ENCODE results near the gene SMAD1. TPM values are rescaled to one million over a fixed set of nuclear protein-coding genes. Genes with fewer than 3 reads are reported as not detected.
A peak's percentile ranks its signal among the peaks of the same experiment; 100 is the strongest.

Gene SMAD1
- 58.9 and 61.3 TPM in 2 replicates for total RNA-seq
- 13.5 TPM for polyA plus RNA-seq (2012)

DNA sequence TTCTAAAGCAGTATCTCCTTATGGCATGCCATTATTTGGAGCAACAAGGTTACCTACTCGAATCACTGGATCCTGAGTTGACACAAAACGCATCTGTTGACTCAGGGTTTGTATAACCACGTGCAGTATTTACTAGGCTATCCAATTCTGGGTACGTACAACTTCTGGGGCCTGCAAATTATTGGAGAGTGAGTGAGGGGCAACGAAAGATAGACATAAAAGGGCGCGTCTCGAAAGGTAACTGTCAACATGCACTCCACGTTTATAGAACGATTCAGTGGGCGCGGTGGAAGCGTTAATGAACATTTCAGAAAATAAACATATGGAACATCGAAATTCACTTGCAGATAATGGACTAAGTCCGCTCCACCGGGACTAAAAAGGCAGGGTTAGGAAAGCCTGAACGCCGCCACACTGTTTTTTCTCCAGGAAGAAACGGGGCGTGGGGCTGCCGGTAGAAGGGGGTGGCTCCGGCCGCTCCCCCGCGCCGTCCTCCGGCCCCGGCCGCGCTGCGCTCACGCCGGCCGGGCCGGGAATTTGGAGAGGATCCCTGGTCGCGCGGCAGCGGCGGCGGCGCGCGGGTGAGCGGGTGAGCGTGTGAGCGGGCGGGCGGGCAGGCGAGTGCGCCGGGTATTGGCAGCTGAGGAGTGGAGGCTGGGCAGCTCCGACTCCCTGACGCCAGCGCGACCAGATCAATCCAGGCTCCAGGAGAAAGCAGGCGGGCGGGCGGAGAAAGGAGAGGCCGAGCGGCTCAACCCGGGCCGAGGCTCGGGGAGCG lies at the start of gene SMAD1:
SMAD1 (plus strand) TSS at position 690 of the 778 bp plus-strand sequence. CDS start 32,761 bp downstream, outside the sequence.
- peak; percentile 93 for DNase-seq (ENCODE audit: low read depth)

DNA sequence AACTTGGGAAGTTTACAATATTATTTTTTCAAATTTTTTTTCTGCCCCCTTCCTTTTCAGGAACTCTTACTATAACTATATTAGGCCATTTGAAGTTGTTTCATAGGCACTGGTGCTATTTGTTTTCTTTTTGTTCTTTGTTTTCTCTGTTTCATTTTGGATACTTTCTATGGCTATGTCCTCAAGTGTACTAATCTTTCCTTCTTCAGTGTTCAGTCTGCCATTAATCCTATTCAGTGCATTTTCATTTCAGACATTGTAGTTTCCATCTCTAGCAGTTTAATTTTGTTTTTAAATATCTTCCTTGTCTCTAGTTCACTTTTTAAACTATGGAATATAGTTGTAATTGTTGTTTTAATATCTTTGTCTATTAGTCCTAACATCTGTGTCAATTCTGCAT lies 48.0 kb upstream of the SMAD1 start:
- DNase-seq (ENCODE audit: low read depth), result no peak

DNA sequence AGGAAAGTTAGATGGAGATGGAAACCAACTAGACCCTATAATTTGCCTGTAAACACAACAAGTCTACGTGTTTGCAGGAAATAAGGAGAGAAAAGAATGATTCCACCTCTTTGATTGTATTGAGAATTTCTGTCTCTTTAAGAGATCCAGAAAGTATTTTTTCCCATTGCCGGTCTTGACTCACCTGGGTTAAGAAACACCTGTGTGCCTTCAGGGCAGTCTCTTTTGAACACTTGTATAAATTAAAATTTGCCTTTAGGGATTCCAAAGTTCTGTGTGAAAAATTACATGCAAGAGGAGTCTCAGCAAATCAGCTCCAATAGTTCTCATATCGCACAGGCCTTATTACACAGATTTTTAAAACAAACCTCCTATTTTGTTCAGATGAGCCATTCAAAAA lies 46.0 kb upstream of the SMAD1 start:
- no peak for DNase-seq (ENCODE audit: low read depth)

DNA sequence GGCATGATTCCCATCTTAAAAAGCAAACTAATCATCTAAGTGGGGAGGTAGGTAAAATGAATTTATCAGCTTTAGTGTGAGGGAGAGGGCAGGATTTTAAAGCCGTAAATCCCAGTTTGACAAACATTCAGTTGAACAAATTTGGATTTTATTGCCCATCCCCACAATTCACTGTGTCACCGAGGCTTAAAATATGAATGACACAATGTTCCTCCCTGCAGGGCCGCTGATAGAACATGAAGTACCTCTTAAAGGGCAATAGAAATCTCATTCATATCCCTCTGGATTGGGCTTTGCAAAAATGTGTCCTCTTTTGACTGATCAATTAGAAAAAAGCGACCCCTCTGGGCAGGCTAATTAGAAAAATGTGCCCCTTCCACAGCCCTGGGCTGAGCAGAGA lies 45.5 kb upstream of the SMAD1 start:
- no peak for DNase-seq (ENCODE audit: low read depth)

DNA sequence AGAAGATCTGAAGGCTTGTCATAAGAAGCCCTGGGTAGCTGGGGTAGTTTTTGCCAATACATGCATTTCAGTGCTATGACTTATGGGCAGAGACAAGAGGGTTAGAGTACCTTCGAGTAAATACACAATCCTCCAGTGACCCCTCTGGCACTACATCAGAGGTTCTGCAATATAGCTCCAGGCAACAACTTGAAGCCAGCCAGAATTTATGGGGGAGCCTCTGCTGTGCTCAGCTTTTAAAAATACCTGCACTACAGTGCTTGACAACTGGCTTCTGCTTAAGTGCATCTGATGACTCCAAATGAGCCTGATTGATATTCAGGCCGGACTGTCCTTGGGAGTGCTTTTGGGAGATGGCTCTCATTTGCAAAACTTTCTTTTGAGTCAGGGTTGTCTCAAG lies 44.9 kb upstream of the SMAD1 start:
- no peak for DNase-seq (ENCODE audit: low read depth)

DNA sequence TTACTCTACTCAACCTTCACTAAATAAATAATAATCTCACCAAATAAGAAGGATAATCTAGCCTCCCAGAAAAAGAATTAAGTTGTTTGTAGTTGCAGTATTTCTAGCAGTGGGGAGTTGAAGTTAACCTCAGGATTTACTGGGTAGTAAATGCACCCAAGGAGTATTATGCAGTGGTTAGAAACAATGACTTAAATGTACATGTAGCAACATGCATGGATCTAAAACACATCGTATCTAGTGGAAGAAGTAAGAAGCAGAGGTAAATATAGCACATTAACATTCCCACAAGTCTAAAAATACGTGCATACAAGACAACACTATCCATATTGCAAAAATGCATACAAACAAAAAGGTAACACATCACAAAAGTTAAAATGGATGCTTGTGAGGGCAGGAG lies 44.2 kb upstream of the SMAD1 start:
- no peak for DNase-seq (ENCODE audit: low read depth)

DNA sequence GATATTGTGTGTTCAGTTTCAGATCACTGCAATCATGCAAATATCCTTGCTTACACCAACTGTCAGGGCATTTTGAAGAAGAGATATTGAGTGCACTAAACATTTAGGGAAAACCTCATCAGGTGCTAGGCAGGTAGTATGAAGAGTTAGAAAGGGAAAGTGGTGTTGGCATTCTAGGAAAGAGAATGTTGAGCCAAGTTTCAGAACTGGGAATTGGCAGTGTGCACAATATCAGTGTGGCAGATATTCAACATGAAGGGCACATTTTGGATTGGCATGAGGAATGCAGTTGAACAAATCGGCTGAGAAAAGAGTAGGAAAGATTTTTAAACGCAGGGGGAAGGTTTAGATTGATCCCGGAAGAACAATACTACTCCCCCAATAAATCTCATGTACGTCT lies 43.4 kb upstream of the SMAD1 start:
- DNase-seq (ENCODE audit: low read depth), result no peak

DNA sequence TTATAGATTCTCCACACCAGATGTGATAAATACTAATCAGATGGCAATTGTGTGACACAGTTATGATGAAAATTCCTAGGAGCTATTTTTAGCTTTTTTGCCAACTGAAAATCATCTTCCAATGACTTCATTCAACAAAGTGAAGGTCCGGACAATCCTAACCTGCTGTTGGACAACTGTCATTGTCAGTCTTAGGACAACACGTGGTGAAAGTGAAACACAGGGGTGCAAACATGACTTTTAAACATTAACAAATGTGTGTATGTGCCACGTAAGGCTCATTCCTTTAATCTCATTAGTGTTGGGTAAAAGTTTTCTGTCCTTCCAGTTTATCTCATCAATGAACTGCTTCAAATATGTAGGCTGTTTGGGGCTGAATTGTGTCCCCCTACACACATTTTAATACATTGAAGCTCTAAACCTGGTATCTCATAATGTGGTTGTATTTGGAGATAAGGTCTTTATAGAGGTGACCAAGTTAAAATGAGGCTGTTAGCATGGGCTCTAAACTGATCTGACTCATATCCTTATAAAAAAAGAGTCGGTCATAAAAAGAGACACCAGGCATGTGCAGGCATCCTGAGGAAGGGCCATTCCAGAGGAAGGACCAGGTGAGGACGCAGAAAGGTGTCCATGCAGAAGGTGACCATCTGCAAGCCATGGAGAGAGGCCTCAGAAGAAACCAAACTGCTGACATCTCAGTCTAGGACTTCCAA lies 41.2 kb upstream of the SMAD1 start:
- peak; percentile 83 for DNase-seq (ENCODE audit: low read depth)

DNA sequence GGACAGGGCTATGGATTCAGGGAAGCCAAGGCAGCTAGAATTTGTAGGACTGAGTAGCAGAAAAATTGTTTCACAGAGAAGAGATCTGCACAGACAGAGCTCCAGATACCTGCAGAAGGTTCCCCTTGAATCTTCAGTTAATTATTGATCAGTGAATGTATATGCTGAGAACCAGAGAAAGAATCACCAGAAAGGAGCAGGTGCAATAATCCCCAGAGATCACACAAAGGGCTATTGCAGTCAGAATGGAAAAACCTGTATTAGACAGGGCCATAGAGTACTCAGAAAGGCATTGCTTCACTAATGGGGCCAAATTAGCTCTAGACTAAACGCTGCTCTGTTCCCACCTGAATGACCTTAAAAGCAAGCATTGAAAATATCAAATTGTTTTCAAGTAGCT lies 35.5 kb upstream of the SMAD1 start:
- no peak for DNase-seq (ENCODE audit: low read depth)

DNA sequence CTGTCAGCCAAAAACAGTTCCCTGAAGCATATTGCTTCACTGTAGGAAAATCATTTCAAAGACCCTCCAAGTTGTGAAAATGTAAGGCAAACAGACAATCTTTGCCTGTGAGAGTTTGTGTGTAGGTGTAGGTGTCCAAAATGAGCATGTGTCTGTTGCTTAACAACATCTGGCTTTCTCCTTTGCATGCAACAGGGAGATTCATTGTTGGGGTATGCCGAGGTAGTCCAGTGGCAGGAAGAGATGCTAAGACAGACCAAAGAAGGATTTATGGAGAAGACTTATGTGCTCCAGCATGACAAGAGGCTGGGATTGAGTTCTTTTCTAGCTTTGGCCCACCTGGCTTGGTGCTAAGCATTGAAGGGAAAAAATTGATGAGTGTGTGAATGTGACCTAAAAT lies 29.8 kb upstream of the SMAD1 start:
- DNase-seq (ENCODE audit: low read depth), result no peak

DNA sequence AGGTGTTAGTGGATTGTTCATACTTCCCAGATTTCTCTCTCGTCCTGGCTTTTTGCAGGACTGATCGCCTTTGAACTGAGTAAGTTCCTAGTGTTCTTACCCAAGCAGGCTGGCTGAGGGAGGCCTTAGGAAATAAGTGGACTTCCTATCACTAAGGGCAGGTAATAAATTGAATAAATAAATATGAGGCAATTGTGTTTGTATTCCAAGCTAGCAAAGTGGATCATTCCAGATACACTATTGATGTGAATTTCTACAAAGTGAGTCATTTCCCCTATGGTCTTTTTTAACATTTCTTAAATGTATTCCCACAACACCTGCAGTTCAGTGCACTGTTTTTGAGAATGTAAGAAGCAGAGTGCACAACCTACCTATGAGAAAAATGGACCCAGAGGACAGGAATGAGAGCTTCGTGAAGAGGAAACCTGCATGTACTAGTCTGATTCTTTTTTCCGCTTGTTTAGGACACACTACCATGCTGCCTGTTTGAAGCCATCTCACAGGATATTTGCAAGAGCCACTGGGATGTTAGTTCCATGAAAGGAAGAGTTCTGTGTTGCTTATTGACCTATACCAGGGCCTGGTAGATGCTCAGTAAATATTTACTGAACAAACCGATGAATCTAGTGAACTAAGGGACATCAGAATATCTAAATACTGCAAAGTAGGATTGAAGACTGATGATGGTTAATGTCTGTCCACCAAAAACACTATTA lies 29.0 kb upstream of the SMAD1 start:
- DNase-seq (ENCODE audit: low read depth), result no peak

DNA sequence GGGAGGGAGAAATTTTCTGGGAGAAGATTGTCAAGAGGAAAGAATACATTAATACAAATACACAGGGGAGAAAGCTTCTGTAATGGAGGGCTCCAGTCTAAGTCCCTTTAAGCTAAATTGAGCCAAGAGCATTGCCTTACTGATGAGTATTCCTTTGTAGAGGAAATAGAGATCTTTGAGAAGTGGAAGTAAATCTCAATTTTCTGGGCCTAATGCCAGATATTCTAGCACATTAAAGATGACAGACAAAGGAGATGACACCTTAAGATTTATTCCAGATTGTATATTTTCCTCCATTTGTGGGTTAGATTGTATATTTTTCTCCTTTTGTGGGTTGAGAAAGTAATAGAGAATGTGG lies 28.5 kb upstream of the SMAD1 start:
- DNase-seq (ENCODE audit: low read depth), result no peak

DNA sequence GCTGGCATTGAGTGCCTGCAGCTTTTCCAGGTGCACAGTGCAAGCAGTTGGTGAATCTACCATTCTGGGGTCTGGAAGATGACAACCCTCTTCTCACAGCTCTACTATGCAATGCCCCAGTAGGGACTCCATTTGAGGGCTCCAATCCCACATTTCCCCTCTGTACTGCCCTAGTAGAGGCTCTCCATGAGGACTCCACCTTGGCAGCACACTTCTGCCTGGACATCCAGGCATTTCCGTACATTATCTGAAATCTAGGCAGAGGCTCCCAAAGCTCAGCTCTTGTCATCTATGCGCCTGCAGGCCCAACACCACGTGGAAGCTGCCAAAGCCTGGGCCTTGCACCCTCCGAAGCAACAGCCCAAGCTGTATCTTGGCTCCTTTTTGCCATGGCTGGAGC lies 8.4 kb upstream of the SMAD1 start:
- no peak for DNase-seq (ENCODE audit: low read depth)

DNA sequence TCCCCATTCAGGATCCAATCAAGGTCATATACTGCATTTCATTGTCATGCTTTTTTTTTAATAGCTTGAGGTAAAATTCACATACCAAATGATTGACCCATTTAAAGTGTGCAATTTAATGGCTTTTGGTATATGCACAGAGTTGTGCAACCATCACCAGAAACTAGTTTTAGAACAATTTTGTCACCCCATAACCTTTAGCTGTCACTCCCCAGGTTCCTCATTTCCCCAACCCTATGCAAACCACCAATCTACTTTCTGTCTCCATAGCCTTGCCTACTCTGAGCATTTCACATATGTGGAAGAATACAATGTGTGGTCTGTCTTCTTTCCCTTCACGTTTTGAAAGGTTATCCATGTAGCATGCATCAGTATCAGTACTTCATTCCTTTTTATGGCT lies 1.4 kb upstream of the SMAD1 start:
- no peak for DNase-seq (ENCODE audit: low read depth)

DNA sequence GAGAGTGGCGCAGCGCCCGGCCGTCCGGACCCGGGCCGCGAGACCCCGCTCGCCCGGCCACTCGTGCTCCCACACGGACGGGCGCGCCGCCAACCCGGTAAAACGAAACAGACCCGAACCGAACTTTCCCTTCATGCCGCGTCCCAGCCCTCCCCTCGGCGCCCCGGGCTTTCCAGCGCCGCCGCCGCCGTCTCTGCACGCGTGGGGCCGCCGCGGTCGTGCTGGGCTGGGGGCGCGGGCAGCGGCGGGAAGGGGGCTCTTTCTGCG lies 222 bp downstream of the SMAD1 start:
- no peak for DNase-seq (ENCODE audit: low read depth)

DNA sequence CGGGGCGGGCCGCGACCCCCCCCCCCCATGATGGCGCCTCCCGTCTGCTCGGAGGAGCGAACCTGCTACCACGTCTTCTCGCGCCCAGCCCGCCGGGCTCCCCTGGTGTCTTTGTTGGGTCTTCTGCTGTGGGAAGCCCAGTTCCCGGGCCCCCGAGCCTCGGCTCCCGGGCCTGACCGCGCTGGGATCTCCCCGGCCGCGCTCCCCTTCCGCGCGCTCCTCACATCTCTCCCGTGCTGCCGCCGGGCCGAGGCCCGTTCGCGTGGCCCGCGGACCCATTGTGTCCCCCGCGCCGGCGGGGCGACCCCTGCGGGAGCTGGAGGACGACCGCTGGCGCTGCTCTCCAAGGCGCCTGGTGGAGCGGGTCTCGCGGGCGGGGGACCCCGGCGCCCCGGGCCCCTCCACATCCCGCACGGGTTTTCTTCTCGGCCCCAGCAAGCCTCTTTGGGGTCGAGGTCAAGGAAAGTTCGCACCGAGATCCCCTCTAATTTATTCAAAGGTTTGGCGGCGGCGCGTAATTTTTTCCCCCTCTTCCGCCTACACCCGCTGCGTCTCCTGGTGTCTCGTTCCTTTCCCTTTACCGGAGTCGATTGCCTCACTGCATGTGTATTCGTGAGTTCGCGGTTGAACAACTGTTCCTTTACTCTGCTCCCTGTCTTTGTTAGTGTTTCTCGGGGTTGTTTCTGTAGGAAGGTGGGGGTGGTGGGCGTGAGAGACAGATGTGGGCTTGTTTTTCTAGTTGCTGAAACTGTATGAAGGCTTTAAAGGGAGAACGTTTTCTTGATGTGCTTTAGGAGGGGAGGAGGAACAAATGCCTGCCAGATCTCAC lies 770 bp downstream of the SMAD1 start:
- peak; percentile 93 for DNase-seq (ENCODE audit: low read depth)

DNA sequence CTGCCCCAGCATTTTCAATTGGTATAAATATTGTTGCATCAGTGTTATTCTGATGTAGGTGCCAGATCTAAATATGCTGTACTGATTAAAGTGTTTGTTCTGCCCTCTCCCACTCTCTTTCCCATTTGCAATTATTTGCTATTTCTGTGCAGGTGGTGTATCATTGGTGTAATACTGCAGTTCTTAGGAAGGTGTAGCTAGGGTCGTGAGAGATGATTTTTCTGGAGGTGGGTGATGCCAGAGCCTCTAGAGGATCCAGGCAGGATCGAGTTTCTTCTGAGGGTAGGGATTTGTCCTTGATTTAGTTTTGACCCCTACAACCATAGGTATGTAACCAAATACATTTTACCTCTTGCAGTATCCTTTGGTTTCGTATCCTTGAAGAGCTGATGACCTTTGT lies 1.9 kb downstream of the SMAD1 start:
- DNase-seq (ENCODE audit: low read depth), result no peak

DNA sequence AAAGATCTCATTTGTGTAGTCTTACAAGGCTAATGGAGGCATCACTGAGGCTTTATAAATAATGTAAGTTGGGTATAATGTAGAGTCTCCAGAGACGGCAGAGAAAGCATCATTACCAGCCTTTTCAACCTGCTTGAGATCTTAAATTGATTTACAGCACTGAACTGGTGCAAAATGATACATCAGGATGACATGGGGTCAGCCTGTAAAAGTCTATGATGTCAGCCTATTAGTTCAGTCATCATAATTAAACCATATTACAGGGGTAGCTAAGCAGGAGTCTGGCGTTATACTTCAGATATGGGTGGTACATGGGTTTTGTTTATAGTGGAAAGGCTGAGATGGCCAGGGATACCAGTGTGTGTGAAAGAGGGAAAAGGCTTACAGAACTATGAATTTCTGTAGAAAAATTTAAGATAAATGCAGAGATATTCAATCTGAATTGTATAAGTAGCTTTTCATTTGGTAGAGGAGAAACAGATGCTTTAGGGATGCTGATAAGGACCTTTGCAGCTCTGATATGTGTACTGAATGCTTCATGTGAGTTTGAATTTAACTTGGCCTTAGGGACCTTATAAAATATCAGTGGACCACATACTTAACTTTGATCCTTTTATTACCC lies 2.7 kb downstream of the SMAD1 start:
- DNase-seq (ENCODE audit: low read depth), result no peak

DNA sequence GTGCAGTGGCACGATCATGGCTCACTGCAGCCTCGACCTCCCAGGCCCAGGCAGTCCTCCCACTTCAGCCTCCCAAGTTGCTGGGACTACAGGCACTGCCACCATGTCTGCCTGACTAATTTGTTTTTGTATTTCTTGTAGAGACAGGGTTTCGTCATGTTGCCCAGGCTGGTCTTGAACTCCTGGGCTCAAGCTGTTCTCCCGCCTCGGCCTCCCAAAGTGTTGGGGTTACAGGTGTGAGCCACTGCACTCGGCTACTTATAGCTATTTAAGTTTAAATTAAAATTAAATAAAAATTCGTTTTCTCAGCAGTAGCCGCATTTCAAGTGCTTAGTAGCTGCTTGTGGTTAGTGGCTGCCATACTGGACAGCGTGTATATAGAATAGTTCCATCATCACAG lies 3.5 kb downstream of the SMAD1 start:
- DNase-seq (ENCODE audit: low read depth), result no peak

DNA sequence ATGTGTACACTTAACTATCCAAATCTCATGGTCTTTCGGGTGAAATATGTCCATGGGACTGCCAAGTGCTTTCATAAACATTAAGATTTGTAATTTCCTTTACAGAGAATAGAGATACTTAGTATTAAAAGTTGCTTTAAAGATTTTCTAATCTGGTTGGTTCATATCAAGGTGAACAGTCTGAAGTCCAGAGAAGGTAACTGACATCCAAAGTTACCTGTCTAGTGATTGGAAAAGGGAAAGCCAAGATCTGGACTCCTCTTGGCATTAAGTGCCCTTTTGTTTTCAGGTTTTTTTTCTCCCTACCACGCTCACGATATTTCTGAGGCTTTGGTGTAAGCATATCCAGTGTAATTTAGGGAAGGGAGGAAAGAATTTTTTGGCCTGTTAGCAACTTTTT lies 5.0 kb downstream of the SMAD1 start:
- no peak for DNase-seq (ENCODE audit: low read depth)

DNA sequence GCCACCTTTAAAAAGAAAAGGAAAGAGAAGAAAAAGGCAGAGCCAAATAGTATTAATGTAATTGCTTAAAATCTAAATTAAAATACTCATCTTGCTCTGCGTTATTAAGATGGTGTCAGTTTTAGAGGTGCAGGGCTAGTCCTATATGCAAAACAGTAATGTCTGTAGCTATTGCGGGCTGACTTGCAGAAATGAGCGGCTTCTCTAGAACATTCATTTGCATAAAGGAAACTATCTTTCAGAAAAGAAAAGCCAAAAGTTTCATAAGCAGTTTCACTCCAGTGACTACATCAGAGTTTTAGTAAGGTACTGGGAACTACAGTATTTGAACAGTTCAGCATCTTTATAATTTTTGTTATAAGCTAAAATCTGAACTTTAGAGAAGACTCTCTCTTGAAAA lies 6.0 kb downstream of the SMAD1 start:
- no peak for DNase-seq (ENCODE audit: low read depth)

Data from myocyte (in vitro differentiated cells).